Esophagus muscularis mucosa (tissue), 4 donors: ENCODE results near the gene NETO1.

Experiments
- EP300 ChIP-seq: sonication (generic); formaldehyde crosslinking; IDR thresholded peaks from one replicate; pipeline ENCODE4 v1.6.1; 2017; ENCODE audit warnings: antibody characterized with exemption
- POLR2A ChIP-seq: fragments of 450-650 bp; IDR thresholded peaks from one replicate; pipeline ENCODE4 v1.6.1; 2017; ENCODE audit warnings: antibody characterized with exemption, moderate library complexity, mild to moderate bottlenecking, low read depth
- TF ChIP-seq, protein P1 (sequence below), 3 experiments: fragments of 200-600 bp in 2 of 3; fragments of 450-650 bp in 1 of 3; sonication (generic) in 2 of 3; IDR thresholded peaks; one replicate each; pipeline ENCODE4 v1.5.1; 2017 to 2019; ENCODE audit warnings: antibody characterized with exemption in 3 of 3, mild to moderate bottlenecking in 2 of 3, moderate library complexity in 1 of 3

GRCh38 chr18:72859088-72859487, 8.7 kb downstream of the NETO1 start:
- TF ChIP-seq POLR2A (no peak), EP300 (no peak)
- TF ChIP-seq, protein P1, sequence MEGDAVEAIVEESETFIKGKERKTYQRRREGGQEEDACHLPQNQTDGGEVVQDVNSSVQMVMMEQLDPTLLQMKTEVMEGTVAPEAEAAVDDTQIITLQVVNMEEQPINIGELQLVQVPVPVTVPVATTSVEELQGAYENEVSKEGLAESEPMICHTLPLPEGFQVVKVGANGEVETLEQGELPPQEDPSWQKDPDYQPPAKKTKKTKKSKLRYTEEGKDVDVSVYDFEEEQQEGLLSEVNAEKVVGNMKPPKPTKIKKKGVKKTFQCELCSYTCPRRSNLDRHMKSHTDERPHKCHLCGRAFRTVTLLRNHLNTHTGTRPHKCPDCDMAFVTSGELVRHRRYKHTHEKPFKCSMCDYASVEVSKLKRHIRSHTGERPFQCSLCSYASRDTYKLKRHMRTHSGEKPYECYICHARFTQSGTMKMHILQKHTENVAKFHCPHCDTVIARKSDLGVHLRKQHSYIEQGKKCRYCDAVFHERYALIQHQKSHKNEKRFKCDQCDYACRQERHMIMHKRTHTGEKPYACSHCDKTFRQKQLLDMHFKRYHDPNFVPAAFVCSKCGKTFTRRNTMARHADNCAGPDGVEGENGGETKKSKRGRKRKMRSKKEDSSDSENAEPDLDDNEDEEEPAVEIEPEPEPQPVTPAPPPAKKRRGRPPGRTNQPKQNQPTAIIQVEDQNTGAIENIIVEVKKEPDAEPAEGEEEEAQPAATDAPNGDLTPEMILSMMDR (IDR thresholded peaks at IDR 0.05) = no peak
